T-helper 17 cell (primary cell): ENCODE data around the gene RBMS3. TPM values are rescaled to one million over a fixed set of nuclear protein-coding genes. Genes with fewer than 3 reads are reported as not detected.

Experiments used
- ATAC-seq: fragments of 150-1000 bp; cut with Tn5 transposase; 2 replicates; pipeline ENCODE4 v1.10.0; 2021; ENCODE audit warnings: mild to moderate bottlenecking, moderate library complexity
- DNase-seq, 3 donors: peaks; one replicate each; pipeline versions ENCODE4 v3.0.0 to v3.0.0-alpha.2; 2020 to 2021
- H3K9me3 ChIP-seq: one replicate; pipeline ENCODE4 v1.7.0; 2013; ENCODE audit warnings: low read length, mild to moderate bottlenecking; ENCODE audit not compliant: control insufficient read depth, poor library complexity, severe bottlenecking
- H3K27ac Mint-ChIP-seq: one replicate; pipeline ENCODE4 v1.8.0; 2022; ENCODE audit warnings: mild to moderate bottlenecking, moderate library complexity, mixed read lengths
- H3K27me3 Mint-ChIP-seq: one replicate; pipeline ENCODE4 v1.8.0; 2022; ENCODE audit warnings: mixed read lengths
- H3K36me3 Mint-ChIP-seq: one replicate; pipeline ENCODE4 v1.8.0; 2022; ENCODE audit warnings: low read depth, mixed read lengths
- H3K4me1 Mint-ChIP-seq: one replicate; pipeline ENCODE4 v1.8.0; 2022; ENCODE audit warnings: mild to moderate bottlenecking, mixed read lengths
- H3K4me3 Mint-ChIP-seq: one replicate; pipeline ENCODE4 v1.8.0; 2022; ENCODE audit warnings: mild to moderate bottlenecking, moderate library complexity, mixed read lengths
- total RNA-seq, 4 donors: library from RNA in 2 of 4; stranded (reverse) in 2 of 4; gene quantifications; one replicate each; pipeline ENCODE4 v1.2.3 and lab custom pipeline; 2022 to 2026

Gene RBMS3
- total RNA-seq, 2 donors from 2014 or later: 0.37 to 1.7 TPM

DNA sequence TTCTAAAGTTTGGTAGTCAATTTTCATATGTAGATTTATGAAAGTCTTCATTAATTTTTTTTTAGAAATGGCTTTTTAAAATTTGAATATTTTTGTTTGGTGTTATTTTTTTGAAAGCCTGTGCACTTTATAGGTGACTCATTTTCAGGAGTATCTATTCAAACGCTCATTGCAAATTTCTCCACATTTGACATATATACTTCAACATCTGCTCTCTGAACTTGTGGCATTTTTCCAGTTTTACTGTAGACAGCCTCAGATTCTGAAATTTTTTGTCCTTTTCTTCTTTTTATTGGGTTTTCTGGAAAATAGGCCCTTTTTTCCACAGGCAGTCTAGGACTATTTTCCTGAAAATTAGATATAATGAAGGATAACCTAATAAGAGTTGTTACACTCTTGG is 396.6 kb downstream of the RBMS3 start:
- no peak for DNase-seq
- H3K9me3 ChIP-seq: no peaks in the 10 kb centered on the region
- Mint-ChIP-seq H3K4me1 (no peaks in the 10 kb centered on the region), H3K27me3 (no peaks in the 10 kb centered on the region), H3K27ac (no peak overlapping the region), H3K4me3 (no peak overlapping the region), H3K36me3 (no peaks in the 10 kb centered on the region)
- no peak for ATAC-seq

DNA sequence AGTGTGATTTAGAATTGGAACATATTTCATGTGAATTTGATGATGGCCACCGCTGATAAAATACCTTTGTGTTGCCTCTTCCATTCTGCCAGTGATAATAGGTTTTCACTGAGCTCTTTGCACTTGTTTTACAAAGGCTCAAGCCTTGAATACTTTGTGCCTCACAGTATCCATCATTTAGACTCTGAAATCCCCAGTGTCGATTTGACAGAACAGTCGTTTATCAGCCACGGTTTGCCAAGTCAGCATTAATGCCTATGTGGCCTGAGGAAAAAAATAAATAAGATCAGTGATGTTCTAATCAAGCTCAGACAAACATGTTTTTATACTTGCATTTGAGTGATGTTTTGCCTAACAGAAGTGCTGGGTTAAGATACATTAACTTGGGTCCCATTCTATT is 399.1 kb downstream of the RBMS3 start:
- ATAC-seq: no peak
- DNase-seq: no peak
- Mint-ChIP-seq H3K4me3 (no peak overlapping the region), H3K36me3 (no peaks in the 10 kb centered on the region), H3K27ac (no peak overlapping the region), H3K4me1 (no peaks in the 10 kb centered on the region), H3K27me3 (no peaks in the 10 kb centered on the region)
- no peaks in the 10 kb centered on the region for H3K9me3 ChIP-seq

- DNase-seq (no peak), ATAC-seq (no peak)
- H3K9me3 ChIP-seq: no peaks in the 10 kb centered on the region
- H3K36me3 Mint-ChIP-seq: no peaks in the 10 kb centered on the region
- H3K27me3 Mint-ChIP-seq: no peaks in the 10 kb centered on the region
- H3K27ac Mint-ChIP-seq: no peak overlapping the region
- H3K4me3 Mint-ChIP-seq: no peak overlapping the region
- H3K4me1 Mint-ChIP-seq: no peaks in the 10 kb centered on the region
Observed at GRCh38 chr3:29683018-29683993, 402.4 kb downstream of the RBMS3 start.

DNA sequence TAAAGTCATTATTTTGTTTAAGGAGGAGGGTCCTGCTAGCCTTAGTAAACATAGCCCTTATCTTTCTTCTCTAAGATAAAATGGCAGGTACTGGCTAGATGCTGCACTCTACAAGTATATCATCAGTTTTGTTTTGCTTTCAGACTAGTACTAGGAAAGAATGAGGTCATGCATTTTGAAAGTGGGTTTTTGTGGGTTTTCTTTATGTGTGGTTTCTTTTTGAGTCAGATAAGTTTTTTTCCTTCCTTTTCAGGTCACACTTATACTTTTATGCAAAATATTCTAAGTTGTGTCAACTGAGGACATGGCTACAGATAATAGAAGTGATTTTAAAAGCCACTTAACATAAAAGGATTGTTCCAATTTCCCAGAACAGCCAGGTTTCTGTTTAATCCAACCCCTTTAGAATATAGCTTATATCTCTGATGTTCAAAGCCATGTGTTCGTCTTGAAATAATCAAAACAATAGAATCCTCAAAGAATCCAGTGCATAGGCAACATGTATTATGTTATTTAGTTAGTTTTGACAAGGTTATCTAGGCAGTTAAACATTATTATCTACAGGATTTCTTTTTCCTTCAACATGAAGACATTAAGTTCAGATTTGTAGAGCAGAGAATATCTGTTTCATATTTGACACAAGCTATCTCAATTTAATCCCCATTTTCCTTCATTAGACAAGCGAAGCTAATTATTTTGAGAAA is 406.2 kb downstream of the RBMS3 start:
- peak; percentile 60 for ATAC-seq
- DNase-seq: no peak
- Mint-ChIP-seq H3K27me3 (no peaks in the 10 kb centered on the region), H3K4me1 (no peaks in the 10 kb centered on the region), H3K27ac (no peak overlapping the region), H3K4me3 (no peak overlapping the region), H3K36me3 (no peaks in the 10 kb centered on the region)
- no peaks in the 10 kb centered on the region for H3K9me3 ChIP-seq

- H3K27me3 Mint-ChIP-seq: no peaks in the 10 kb centered on the region
- no peaks in the 10 kb centered on the region for H3K4me1 Mint-ChIP-seq
- no peaks in the 10 kb centered on the region for H3K9me3 ChIP-seq
- DNase-seq: no peak
- H3K27ac Mint-ChIP-seq: no peak overlapping the region
- H3K4me3 Mint-ChIP-seq: no peak overlapping the region
- no peaks in the 10 kb centered on the region for H3K36me3 Mint-ChIP-seq
- no peak for ATAC-seq
Observed at GRCh38 chr3:29690686-29691353, 409.9 kb downstream of the RBMS3 start.

- no peak overlapping the region for H3K4me3 Mint-ChIP-seq
- H3K36me3 Mint-ChIP-seq: no peaks in the 10 kb centered on the region
- no peaks in the 10 kb centered on the region for H3K9me3 ChIP-seq
- DNase-seq (no peak), ATAC-seq (no peak)
- no peak overlapping the region for H3K27ac Mint-ChIP-seq
- no peaks in the 10 kb centered on the region for H3K4me1 Mint-ChIP-seq
- H3K27me3 Mint-ChIP-seq: no peaks in the 10 kb centered on the region
Observed at GRCh38 chr3:29693863-29694262, 413.0 kb downstream of the RBMS3 start.

DNA sequence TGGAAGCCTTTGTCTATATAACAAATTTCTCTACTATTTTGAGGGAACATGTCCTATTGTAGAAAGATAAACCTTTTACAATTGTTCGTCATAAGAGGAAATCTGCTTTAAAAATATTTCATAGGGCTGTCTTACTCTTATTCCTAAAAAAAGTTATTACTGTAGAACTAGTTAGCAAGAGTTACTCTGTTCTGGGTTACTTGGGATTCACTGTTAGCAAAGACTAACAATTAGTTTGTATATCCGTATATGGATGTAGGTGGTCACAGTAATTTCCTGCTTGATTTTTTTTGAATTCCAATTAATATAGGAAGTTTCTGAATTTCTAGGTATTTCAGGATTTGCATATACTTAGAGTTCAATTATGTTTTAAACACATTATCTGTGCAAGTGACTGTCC is 413.5 kb downstream of the RBMS3 start:
- no peaks in the 10 kb centered on the region for H3K4me1 Mint-ChIP-seq
- H3K9me3 ChIP-seq: no peaks in the 10 kb centered on the region
- no peaks in the 10 kb centered on the region for H3K27me3 Mint-ChIP-seq
- DNase-seq: no peak
- no peak overlapping the region for H3K27ac Mint-ChIP-seq
- no peak overlapping the region for H3K4me3 Mint-ChIP-seq
- ATAC-seq: no peak
- no peaks in the 10 kb centered on the region for H3K36me3 Mint-ChIP-seq

GRCh38 chr3:29694783-29695182 is 413.9 kb downstream of the RBMS3 start:
- Mint-ChIP-seq H3K27me3 (no peaks in the 10 kb centered on the region), H3K4me3 (no peak overlapping the region), H3K27ac (no peak overlapping the region), H3K36me3 (no peaks in the 10 kb centered on the region), H3K4me1 (no peaks in the 10 kb centered on the region)
- ATAC-seq: no peak
- no peak for DNase-seq
- H3K9me3 ChIP-seq: no peaks in the 10 kb centered on the region

GRCh38 chr3:29695201-29695600 is 414.3 kb downstream of the RBMS3 start:
- no peaks in the 10 kb centered on the region for H3K9me3 ChIP-seq
- Mint-ChIP-seq H3K27me3 (no peaks in the 10 kb centered on the region), H3K27ac (no peak overlapping the region), H3K4me1 (no peaks in the 10 kb centered on the region), H3K36me3 (no peaks in the 10 kb centered on the region), H3K4me3 (no peak overlapping the region)
- ATAC-seq: no peak
- no peak for DNase-seq

DNA sequence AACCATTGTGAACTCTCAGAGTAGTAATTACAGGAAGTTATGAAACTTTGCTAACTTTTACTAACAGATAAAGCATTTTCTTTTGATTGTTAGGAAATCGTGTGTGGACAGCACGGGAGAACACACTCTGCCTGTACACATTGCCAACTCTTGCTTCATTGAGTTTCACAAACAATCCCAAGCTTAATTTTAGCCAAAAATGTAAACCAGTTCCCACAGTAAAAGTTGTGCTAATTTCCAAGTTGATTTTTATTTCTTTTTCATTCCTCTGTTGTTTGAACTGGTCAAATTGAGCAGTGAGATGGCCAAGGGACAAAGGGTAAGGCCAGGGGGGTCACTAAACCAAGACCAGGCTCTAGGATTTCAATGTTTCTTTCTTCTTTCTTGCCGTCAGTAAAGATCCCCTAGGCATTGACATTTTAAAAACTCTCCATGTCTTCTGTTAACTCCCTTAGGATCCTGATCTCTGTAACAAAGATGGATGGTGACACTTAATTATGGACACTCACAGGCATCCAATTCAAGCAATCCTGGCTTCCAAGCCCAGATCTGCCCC is 414.9 kb downstream of the RBMS3 start:
- Mint-ChIP-seq H3K4me3 (no peak overlapping the region), H3K36me3 (no peaks in the 10 kb centered on the region), H3K4me1 (no peaks in the 10 kb centered on the region), H3K27ac (no peak overlapping the region), H3K27me3 (no peaks in the 10 kb centered on the region)
- H3K9me3 ChIP-seq: no peaks in the 10 kb centered on the region
- no peak for ATAC-seq
- no peak for DNase-seq

GRCh38 chr3:29696311-29696710 is 415.4 kb downstream of the RBMS3 start:
- Mint-ChIP-seq H3K4me1 (no peaks in the 10 kb centered on the region), H3K36me3 (no peaks in the 10 kb centered on the region), H3K4me3 (no peak overlapping the region), H3K27ac (no peak overlapping the region), H3K27me3 (no peaks in the 10 kb centered on the region)
- ATAC-seq: no peak
- H3K9me3 ChIP-seq: no peaks in the 10 kb centered on the region
- DNase-seq: no peak

GRCh38 chr3:29697989-29698388 is 417.1 kb downstream of the RBMS3 start:
- no peaks in the 10 kb centered on the region for H3K9me3 ChIP-seq
- no peaks in the 10 kb centered on the region for H3K4me1 Mint-ChIP-seq
- DNase-seq (no peak), ATAC-seq (no peak)
- H3K27me3 Mint-ChIP-seq: no peaks in the 10 kb centered on the region
- H3K36me3 Mint-ChIP-seq: no peaks in the 10 kb centered on the region
- H3K27ac Mint-ChIP-seq: no peak overlapping the region
- H3K4me3 Mint-ChIP-seq: no peak overlapping the region

GRCh38 chr3:29700256-29700655 is 419.4 kb downstream of the RBMS3 start:
- no peak for DNase-seq
- Mint-ChIP-seq H3K27me3 (no peaks in the 10 kb centered on the region), H3K4me1 (no peaks in the 10 kb centered on the region), H3K36me3 (no peaks in the 10 kb centered on the region), H3K4me3 (no peak overlapping the region), H3K27ac (no peak overlapping the region)
- no peaks in the 10 kb centered on the region for H3K9me3 ChIP-seq
- no peak for ATAC-seq
